Retina (tissue), 1 donor: ENCODE data around the gene TBC1D17.
A peak's percentile ranks its signal among the peaks of the same experiment; 100 is the strongest.
"Not testable (repeated sequence)": the region's sequence is repeated elsewhere in the genome, so short reads cannot be mapped to it uniquely, and the experiment has no call there.

Experiments
- DNase-seq: peaks from one replicate; pipeline ENCODE4 v3.0.0-alpha.2; 2016

TBC1D17 gene

DNA sequence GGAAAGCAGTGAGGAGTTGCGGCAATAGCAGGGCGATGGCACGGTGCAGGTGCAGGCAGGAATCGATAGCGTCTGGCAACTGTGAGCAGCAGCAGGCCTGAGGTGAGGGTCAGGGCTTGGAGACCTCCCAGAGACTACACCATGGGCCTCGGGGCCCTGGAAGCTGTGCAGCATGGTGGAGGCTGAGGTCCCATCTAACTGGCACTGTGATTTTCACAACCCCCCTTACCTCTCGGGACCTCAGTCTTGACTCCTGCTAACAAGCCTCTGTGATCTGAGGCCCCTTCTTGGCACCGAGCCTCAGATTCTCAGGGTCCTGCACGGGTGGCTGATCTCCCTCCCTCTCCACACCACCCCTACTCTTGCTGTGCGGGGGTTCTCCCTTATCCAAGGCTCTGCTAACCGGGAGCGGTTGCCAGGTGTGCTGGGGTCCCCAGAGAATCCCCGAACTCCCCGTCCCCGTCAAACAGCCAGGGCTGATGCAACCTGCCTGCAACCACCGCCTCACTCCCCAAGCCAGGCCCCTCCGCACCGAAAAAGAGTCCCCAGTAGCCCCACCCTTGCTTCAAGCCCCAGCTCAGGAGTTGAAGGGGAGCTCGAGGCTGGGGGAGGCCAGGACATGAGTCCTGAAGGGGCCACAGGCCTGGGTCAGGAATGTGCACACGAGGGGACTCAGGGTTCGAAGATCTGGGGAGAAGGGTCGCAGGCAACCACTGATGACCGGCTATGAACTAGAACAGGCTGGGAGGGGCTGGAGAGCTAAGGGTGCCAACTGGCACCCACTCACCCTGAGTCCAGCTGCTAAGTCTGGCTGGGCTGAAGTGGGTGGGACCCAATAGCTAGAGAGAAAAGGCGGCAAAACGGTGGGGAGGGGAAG, 46.7 kb downstream of the TBC1D17 start:
- no peak for DNase-seq

DNA sequence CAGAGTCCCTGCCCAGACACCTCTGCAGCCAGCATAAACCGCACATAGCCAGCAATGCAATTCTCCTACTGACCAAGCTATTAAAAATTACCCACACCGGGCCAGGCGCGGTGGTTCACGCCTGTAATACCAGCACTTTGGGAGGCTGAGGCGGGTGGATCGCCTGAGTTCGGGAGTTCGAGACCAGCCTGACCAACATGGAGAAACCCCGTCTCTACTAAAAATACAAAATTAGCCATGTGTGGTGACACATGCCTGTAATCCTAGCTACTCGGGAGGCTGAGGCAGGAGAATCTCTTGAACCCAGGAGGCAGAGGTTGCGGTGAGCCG, 47.3 kb downstream of the TBC1D17 start:
- not testable (repeated sequence) for DNase-seq

DNA sequence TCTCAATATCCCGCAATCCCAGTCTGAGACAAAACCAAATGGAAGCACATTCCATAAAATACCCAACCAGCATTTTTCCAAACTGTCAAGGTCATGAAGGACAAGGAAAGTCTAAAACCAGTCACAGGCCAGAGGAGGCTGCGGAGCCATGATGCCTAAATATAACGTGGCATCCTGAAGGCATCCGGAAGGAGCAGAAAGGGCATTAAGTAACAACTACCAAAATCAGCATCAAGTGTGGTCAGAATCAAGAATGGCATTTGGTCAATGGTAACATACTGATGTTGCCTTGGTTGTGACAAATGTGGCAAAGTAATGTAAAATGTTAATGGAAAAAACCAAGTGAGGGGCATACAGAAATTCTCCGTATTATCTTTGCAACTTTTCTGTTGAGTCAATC, 48.0 kb downstream of the TBC1D17 start:
- DNase-seq = no peak

DNA sequence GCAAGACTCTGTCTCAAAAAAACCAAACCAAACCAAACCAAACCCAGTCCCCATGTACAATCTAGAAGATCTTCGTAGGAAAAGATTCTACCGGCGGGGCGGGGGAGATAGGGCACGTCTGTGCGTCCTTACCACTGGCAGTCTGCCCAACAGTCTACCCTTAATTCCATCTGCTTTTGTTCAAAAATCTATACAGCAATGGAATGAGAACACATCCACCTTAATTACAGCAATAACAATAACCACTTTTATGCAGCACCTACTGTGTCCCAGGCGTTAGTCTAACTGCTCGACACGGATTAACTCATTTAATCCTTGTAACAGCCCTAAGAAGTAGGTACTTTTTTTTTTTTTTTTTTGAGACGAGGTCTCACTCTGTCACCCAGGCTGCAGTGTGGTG, 49.0 kb downstream of the TBC1D17 start:
- no peak for DNase-seq

DNA sequence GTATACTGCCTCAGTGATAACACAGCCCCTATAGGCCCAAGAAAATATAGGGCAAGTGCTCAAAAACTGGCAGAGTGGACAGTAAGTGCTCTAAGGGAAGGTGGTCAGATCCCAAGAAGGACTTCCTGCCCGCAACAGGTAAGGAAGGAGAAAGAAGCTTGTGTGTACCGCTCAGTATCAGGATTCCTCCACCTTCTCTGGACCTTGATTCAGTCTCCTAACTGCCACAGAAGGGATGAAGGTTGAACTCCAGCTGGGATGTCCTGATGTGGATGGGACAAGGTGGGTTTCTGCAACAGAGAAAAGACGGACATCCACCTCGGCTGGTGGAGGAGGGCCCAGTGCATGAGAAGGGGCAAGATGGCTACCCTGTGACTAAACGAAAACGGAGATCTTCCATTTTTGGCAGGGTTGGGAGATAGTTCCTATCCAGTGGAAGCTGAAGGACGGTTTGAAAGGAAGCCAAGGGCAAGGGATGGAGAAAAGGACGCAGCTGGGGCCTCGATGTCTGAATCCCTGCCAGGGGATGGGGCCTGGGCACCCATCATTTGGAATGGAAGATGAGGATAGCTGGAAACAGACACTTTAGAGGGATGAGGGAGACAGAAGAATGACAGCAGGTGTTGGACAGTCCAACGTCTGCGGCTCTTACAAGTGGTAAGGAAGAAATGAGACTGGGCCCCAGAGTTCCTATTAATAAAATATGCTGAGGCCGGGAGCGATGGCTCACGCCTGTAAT, 50.2 kb downstream of the TBC1D17 start:
- DNase-seq = no peak

DNA sequence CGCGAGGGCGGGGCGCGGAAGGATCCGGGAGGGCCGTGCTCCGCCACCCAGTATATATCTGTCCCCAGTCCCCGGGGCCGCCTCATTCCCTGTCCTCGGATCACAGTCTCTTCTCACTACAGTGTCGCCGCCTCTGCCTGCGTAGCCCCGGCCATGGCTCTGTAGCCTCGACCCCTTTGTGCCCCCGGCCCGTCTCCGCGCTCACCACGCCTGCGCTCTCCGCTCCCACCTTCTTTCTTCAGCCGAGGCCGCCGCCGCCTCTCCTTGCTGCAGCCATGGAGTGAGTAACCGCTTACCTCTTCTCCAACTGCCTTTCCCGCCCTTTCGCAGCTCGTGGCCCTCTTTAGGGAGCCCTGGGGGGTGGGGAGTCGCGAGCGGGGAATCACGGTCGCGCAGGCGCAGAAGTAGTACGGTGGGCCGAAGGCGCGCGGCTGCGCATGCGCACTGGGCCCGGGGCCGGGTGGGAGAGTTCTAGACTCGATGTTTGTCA, 51.7 kb downstream of the TBC1D17 start, which contains the start of the genes ATF5 and NUP62:
ATF5 (plus strand) TSS at position 85 of the 490 bp plus-strand sequence. CDS start 1,646 bp downstream, outside the sequence.
NUP62 (minus strand) TSS at position 384 of the 490 bp plus-strand sequence. CDS start 19,697 bp downstream, outside the sequence.
- peak; percentile 98 for DNase-seq

DNA sequence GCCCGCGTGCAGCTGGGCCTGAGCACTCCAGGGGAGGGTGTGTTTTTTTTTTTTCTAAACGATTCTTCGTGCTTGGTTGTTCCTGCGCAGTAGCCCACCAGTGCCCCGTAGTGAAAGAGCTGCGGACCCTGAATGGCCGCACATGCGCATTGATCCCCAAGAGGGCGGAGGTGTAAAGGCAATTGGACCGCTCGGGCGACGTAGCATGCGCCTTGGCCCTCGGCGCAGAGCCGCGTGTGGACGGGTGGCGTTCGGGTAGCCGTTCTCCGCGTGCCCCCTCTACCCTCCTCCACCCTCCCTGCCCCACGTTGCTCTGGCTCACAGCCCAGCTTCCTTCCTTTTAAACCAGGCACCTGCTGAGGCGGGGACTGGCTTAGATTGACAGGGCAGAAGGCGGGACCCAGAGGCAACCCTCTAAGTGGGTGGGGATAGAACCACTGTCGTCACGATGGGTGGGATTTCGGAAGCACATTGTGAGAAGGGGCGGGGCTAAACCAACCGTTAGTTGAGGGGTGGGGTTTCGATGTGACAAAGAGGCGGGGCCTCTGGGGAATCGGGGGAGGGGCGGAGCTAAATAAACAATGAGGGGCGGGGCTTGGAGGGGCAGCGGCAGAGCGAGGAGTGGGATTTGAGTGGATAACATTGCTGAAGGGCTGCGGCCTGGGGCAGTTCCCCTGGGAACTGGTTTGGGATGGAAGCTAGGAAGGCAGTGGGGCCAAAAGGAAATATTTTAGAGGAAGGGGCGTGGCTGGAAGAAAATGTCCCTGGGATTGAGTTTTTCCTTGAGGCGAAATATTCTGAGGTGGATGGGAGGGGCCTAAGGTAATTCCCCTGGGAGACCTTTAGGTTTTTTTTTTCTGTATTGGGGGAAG, 52.3 kb downstream of the TBC1D17 start:
- DNase-seq = peak; percentile 99

DNA sequence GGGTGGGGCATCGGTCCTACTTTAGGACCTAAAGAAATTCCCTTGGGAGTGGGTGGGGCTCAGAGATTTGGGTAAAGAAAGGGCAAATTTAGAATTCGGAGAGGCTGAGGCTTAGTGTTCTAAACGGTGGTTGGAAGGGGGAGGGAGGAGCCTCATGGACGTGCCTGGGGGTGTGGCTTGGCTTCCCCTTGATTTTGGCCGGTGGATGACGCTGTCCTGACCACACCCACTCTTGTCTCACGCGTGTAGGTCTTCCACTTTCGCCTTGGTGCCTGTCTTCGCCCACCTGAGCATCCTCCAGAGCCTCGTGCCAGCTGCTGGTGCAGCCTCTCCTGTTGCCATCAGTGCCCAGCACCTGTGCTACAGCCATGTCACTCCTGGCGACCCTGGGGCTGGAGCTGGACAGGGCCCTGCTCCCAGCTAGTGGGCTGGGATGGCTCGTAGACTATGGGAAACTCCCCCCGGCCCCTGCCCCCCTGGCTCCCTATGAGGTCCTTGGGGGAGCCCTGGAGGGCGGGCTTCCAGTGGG, 53.0 kb downstream of the TBC1D17 start:
- no peak for DNase-seq

DNA sequence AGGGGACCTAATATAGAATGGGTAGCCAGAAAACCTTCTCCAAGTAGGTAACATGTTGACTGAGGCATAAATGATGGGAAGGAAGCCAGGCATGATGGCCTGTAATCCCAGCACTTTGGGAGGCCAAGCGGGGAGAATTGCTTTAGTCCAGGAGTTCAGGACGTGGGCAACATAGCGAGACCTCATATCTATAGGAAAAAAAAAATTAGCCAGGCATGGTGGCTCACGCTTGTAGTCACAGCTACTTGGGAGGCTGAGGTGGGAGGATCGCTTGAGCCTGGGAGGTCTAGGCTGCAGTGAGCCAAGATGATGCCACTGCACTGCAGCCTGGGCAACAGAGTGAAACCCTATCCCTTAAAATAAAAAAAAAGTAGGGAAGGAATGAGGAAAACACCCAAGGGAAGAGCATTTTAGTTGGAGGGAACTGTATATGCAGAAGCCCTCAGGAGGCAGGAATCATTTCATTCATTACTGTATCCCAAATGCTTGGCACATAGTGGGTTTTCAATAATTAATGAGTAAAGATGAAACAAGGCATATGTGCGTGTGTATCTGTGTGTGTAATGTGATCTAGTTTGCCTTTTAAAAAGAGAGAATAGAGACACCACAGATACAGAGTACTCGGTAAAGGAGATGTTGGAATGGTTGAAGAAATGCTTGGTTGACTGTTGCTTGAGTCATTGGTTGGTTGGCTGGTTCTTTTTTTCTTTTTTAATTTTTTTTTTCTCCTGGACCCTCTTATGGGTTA, 54.0 kb downstream of the TBC1D17 start:
- no peak for DNase-seq

DNA sequence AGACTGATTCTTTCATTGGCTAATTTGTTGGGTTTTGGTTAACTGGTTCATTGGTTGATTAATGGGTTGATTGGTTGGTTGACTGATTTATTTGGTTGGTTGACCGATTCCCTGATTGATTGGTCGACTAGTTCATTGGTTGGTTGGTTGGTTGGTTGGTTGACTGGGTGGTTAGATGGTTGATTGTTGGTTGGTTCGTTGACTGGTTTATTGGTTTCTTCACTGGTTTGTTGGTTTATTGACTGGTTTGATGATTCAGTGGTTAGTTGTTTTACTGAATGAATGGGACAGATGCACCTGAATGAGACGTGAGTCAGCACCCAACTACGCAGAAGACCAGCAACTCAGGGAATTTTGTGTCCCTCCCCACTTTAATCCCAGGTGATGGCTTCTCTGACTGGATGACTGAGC, 54.5 kb downstream of the TBC1D17 start:
- no peak for DNase-seq

DNA sequence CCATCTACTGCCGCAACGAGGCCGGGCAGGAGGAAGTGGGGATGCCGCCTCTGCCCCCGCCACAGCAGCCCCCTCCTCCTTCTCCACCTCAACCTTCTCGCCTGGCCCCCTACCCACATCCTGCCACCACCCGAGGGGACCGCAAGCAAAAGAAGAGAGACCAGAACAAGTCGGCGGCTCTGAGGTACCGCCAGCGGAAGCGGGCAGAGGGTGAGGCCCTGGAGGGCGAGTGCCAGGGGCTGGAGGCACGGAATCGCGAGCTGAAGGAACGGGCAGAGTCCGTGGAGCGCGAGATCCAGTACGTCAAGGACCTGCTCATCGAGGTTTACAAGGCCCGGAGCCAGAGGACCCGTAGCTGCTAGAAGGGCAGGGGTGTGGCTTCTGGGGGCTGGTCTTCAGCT, 55.2 kb downstream of the TBC1D17 start:
- DNase-seq = no peak

DNA sequence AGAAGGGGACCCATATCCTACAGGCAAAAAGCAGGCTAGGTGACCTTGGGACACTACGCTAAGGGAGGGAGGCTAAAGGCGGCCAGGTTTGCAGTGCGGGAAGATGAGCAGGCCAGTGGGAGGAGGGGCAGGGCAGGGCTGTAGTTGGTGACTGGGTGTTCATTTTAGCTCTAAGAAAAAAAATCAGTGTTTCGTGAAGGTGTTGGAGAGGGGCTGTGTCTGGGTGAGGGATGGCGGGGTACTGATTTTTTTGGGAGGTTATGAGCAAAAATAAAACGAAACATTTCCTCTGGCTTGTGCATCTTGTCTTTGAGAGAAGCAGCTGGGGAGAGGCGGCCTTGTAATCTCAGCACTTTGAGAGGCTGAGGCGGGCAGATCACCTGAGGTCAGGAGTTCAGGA, 56.1 kb downstream of the TBC1D17 start:
- no peak for DNase-seq

DNA sequence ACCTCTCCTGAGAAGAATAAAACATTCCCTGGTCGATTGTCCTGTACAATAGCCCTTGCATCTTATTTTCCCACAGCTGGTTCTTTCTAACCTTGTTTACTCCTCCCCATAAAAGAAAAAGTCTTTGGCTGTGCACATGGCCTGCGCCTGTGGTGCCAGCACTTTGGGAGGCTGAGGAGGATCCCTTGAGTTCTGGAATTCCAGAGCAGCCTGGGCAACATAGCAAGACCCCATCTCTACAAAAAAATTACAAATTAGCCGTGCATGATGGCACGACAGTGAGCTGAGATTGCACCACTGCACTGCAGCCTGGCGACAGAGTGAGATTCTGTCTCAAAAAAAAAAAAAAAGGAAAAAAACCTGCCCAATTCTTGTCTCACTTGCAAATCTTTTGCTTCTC, 59.0 kb downstream of the TBC1D17 start:
- no peak for DNase-seq

DNA sequence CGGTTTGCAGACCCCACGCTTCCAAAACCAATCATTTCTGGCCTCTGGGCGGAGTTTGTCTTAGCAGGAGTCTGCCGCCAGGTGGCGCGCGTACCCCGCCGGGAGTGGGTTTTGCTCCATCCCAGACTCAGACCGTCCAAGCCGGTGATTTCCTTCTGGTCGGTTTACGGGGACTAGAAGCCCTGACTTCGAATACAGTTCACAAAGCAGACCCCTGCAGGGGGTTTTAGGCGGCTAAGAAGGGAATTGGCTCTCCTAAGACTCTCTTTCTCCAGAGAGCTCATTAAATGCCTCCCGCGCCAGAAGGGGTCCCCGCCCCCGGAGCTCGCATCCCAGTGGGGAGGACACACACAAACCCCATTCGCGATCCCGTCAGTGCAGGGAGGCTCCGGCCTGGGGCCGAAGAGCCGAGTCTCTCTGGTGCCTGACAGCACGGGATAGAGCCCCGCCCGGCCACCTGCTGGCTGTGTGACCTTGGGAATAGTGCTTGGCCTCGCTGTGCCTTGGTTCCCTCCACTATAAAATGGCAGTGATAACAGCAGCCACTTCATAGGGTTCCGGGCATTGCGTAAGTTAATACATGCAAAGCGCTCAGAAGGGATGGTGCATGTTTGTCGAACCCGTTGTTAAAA, 60.4 kb downstream of the TBC1D17 start:
- peak; percentile 91 for DNase-seq
